ENCODE results near the gene WRNIP1. TPM values are rescaled to one million over a fixed set of nuclear protein-coding genes. Genes with fewer than 3 reads are reported as not detected.

The WRNIP1 gene
- total RNA-seq, 1 donor from 2014 or later, result 25.3 TPM

GRCh38 chr6:2746557-2747061, 18.6 kb upstream of the WRNIP1 start:
- Mint-ChIP-seq H3K4me3 (peak overlapping the region; percentile 1), H3K9me3 (no peaks in the 10 kb centered on the region), H3K4me1 (peaks cover 68% of the 10 kb centered on the region), H3K27me3 (ENCODE audit: insufficient read depth, low read depth) (peaks cover 27% of the 10 kb centered on the region), H3K36me3 (no peaks in the 10 kb centered on the region), H3K27ac (peak overlapping the region; percentile 16)
- Histone ChIP-seq H4K20me1 (ENCODE audit: low read depth) (no peaks in the 10 kb centered on the region), H3K9ac (no peak overlapping the region), H3K27me3 (no peaks in the 10 kb centered on the region), H3K4me3 (no peak overlapping the region), H3K79me2 (ENCODE audit: low read depth) (no peaks in the 10 kb centered on the region), H3K4me1 (peaks cover 42% of the 10 kb centered on the region), H3F3A (ENCODE audit: low read depth) (peaks cover 21% of the 10 kb centered on the region), H3K9me3 (ENCODE audit: low read depth) (no peaks in the 10 kb centered on the region), H3K36me3 (no peaks in the 10 kb centered on the region), H2AFZ (replicated peaks) (no peak overlapping the region), H3K27ac (no peak overlapping the region), H3K4me2 (peak overlapping the region; percentile 41)
- peak; percentile 87 for DNase-seq (ENCODE audit: low spot score)
- TF ChIP-seq EZH2 (IDR thresholded peaks at IDR 0.05), result no peak
- TF ChIP-seq EZH2phosphoT487 (IDR thresholded peaks at IDR 0.05), result peak; percentile 82
- TF ChIP-seq, protein P1, sequence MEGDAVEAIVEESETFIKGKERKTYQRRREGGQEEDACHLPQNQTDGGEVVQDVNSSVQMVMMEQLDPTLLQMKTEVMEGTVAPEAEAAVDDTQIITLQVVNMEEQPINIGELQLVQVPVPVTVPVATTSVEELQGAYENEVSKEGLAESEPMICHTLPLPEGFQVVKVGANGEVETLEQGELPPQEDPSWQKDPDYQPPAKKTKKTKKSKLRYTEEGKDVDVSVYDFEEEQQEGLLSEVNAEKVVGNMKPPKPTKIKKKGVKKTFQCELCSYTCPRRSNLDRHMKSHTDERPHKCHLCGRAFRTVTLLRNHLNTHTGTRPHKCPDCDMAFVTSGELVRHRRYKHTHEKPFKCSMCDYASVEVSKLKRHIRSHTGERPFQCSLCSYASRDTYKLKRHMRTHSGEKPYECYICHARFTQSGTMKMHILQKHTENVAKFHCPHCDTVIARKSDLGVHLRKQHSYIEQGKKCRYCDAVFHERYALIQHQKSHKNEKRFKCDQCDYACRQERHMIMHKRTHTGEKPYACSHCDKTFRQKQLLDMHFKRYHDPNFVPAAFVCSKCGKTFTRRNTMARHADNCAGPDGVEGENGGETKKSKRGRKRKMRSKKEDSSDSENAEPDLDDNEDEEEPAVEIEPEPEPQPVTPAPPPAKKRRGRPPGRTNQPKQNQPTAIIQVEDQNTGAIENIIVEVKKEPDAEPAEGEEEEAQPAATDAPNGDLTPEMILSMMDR (IDR thresholded peaks at IDR 0.05), result no peak

DNA sequence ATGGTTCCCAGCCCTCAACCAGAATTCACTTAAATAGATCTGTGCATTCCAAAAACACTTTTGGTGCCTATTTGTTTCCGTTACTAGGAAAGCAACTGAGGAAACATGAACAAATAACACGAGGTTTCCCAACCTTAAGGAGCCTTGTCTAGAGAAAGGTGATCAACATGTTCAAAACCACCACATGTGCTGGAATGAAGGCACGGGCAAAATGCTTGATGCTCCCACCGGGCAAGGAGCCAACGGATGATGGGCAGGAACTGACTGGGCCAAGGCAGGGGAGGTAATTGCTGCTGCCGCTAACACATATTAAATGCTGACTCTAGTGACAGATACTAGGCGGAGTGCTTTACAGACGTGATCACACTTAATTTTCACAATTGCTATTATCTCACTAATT, 17.0 kb upstream of the WRNIP1 start:
- Mint-ChIP-seq H3K4me1 (peaks cover 66% of the 10 kb centered on the region), H3K4me3 (no peak overlapping the region), H3K27ac (peak overlapping the region; percentile 22), H3K36me3 (no peaks in the 10 kb centered on the region), H3K27me3 (ENCODE audit: insufficient read depth, low read depth) (peaks cover 30% of the 10 kb centered on the region), H3K9me3 (no peaks in the 10 kb centered on the region)
- Histone ChIP-seq H3K27ac (no peak overlapping the region), H3K4me3 (no peak overlapping the region), H3K4me1 (peaks cover 42% of the 10 kb centered on the region), H3F3A (ENCODE audit: low read depth) (peaks cover 21% of the 10 kb centered on the region), H3K79me2 (ENCODE audit: low read depth) (no peaks in the 10 kb centered on the region), H3K36me3 (no peaks in the 10 kb centered on the region), H4K20me1 (ENCODE audit: low read depth) (no peaks in the 10 kb centered on the region), H2AFZ (replicated peaks) (no peak overlapping the region), H3K9me3 (ENCODE audit: low read depth) (no peaks in the 10 kb centered on the region), H3K9ac (no peak overlapping the region), H3K27me3 (no peaks in the 10 kb centered on the region), H3K4me2 (no peak overlapping the region)
- TF ChIP-seq EZH2phosphoT487 (IDR thresholded peaks at IDR 0.05) (no peak), EZH2 (IDR thresholded peaks at IDR 0.05) (no peak)
- TF ChIP-seq, protein P1 (IDR thresholded peaks at IDR 0.05), result no peak
- DNase-seq (ENCODE audit: low spot score), result no peak

- DNase-seq (ENCODE audit: low spot score), result peak; percentile 68
- no peaks in the 10 kb centered on the region for H3K36me3 Mint-ChIP-seq
- H3K9me3 Mint-ChIP-seq, result no peaks in the 10 kb centered on the region
- no peak overlapping the region for H3K27ac Mint-ChIP-seq
- peaks cover 49% of the 10 kb centered on the region for H3K4me1 Mint-ChIP-seq
- peaks cover 21% of the 10 kb centered on the region for H3F3A ChIP-seq (ENCODE audit: low read depth)
- no peak overlapping the region for H3K4me3 Mint-ChIP-seq
- H3K27me3 ChIP-seq, result no peaks in the 10 kb centered on the region
- no peak overlapping the region for H3K27ac ChIP-seq
- no peaks in the 10 kb centered on the region for H3K36me3 ChIP-seq
- no peaks in the 10 kb centered on the region for H3K9me3 ChIP-seq (ENCODE audit: low read depth)
- H4K20me1 ChIP-seq (ENCODE audit: low read depth), result no peaks in the 10 kb centered on the region
- peaks cover 21% of the 10 kb centered on the region for H3K27me3 Mint-ChIP-seq (ENCODE audit: insufficient read depth, low read depth)
- H3K4me2 ChIP-seq, result peak overlapping the region; percentile 43
- H3K79me2 ChIP-seq (ENCODE audit: low read depth), result no peaks in the 10 kb centered on the region
- no peak overlapping the region for H3K4me3 ChIP-seq
- peaks cover 34% of the 10 kb centered on the region for H3K4me1 ChIP-seq
- TF ChIP-seq, protein P1 (IDR thresholded peaks at IDR 0.05), result peak; percentile 89
- TF ChIP-seq EZH2phosphoT487 (IDR thresholded peaks at IDR 0.05), result no peak
- H2AFZ ChIP-seq (replicated peaks), result peak overlapping the region; percentile 60
- no peak overlapping the region for H3K9ac ChIP-seq
Measured at GRCh38 chr6:2749969-2750600, 15.1 kb upstream of the WRNIP1 start.

Measured in neural progenitor cell (in vitro differentiated cells).